ENCODE results near the gene MYH16. TPM values are rescaled to one million over a fixed set of nuclear protein-coding genes. Genes with fewer than 3 reads are reported as not detected.

The MYH16 gene
- total and polyA plus RNA-seq, 4 donors: not detected

DNA sequence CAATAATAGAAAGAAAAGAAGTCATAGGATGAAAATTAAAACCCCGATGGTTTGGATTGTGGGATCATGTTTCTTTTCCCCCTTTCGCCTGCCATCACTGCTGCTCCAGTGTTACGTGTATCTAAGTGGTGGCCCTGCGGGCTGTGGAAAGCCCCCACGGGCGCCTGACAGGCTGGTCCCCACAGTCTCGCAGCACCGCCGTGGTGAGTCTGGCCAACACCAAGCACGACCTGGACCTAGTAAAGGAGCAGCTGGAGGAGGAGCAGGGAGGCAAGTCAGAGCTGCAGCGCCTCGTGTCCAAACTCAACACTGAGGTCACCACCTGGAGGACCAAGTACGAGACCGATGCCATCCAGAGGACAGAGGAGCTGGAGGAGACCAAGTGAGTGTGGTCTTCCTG, 19.5 kb downstream of the MYH16 start:
- WGBS: 96% methylated on average over 14 of the region's 14 CpGs
- H3K36me3 ChIP-seq (ENCODE audit: control insufficient read depth in 4 of 4, insufficient read depth in 3 of 4, low read depth in 1 of 4, low read length in 3 of 4): no peaks in the 10 kb centered on the region
- no peaks in the 10 kb centered on the region for H3K9me3 ChIP-seq (ENCODE audit: control insufficient read depth in 4 of 4, low read length in 3 of 4)
- no peak for DNase-seq (ENCODE audit: low spot score)
- H3K27ac ChIP-seq (ENCODE audit: low read depth in 1 of 2, low read length in 2 of 2): no peak overlapping the region
- H3K27me3 ChIP-seq (ENCODE audit: control insufficient read depth in 4 of 4, insufficient read depth in 4 of 4, low read length in 3 of 4): no peaks in the 10 kb centered on the region
- TF ChIP-seq HNF4G (IDR thresholded peaks at IDR 0.05) (no peak), RAD21 (IDR thresholded peaks at IDR 0.05) (no peak), HNF4A (conservative IDR thresholded peaks at IDR 0.05) (no peak), JUND (IDR thresholded peaks at IDR 0.05) (no peak), EGR1 (IDR thresholded peaks at IDR 0.05; ENCODE audit: low read depth in 2 of 2) (no peak), SP1 (IDR thresholded peaks at IDR 0.05) (no peak), TAF1 (conservative IDR thresholded peaks at IDR 0.05) (no peak), YY1 (IDR thresholded peaks at IDR 0.05) (no peak), NR2F2 (IDR thresholded peaks at IDR 0.05) (no peak), GABPA (IDR thresholded peaks at IDR 0.05 in 1 of 2, conservative IDR thresholded peaks at IDR 0.05 in 1 of 2) (no peak), FOXA1 (IDR thresholded peaks at IDR 0.05) (no peak), FOXA2 (IDR thresholded peaks at IDR 0.05) (no peak), RXRA (IDR thresholded peaks at IDR 0.05) (no peak)
- TF ChIP-seq, protein P1, sequence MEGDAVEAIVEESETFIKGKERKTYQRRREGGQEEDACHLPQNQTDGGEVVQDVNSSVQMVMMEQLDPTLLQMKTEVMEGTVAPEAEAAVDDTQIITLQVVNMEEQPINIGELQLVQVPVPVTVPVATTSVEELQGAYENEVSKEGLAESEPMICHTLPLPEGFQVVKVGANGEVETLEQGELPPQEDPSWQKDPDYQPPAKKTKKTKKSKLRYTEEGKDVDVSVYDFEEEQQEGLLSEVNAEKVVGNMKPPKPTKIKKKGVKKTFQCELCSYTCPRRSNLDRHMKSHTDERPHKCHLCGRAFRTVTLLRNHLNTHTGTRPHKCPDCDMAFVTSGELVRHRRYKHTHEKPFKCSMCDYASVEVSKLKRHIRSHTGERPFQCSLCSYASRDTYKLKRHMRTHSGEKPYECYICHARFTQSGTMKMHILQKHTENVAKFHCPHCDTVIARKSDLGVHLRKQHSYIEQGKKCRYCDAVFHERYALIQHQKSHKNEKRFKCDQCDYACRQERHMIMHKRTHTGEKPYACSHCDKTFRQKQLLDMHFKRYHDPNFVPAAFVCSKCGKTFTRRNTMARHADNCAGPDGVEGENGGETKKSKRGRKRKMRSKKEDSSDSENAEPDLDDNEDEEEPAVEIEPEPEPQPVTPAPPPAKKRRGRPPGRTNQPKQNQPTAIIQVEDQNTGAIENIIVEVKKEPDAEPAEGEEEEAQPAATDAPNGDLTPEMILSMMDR (IDR thresholded peaks at IDR 0.05; ENCODE audit: low read depth, low read length, missing input control): no peak
- TF ChIP-seq, protein P2, sequence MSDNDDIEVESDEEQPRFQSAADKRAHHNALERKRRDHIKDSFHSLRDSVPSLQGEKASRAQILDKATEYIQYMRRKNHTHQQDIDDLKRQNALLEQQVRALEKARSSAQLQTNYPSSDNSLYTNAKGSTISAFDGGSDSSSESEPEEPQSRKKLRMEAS (IDR thresholded peaks at IDR 0.05): no peak
- TF ChIP-seq, protein P3, sequence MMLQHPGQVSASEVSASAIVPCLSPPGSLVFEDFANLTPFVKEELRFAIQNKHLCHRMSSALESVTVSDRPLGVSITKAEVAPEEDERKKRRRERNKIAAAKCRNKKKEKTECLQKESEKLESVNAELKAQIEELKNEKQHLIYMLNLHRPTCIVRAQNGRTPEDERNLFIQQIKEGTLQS (IDR thresholded peaks at IDR 0.05): no peak
- TF ChIP-seq, protein P4, sequence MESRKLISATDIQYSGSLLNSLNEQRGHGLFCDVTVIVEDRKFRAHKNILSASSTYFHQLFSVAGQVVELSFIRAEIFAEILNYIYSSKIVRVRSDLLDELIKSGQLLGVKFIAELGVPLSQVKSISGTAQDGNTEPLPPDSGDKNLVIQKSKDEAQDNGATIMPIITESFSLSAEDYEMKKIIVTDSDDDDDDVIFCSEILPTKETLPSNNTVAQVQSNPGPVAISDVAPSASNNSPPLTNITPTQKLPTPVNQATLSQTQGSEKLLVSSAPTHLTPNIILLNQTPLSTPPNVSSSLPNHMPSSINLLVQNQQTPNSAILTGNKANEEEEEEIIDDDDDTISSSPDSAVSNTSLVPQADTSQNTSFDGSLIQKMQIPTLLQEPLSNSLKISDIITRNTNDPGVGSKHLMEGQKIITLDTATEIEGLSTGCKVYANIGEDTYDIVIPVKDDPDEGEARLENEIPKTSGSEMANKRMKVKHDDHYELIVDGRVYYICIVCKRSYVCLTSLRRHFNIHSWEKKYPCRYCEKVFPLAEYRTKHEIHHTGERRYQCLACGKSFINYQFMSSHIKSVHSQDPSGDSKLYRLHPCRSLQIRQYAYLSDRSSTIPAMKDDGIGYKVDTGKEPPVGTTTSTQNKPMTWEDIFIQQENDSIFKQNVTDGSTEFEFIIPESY (IDR thresholded peaks at IDR 0.05): no peak
- TF ChIP-seq, protein P5, sequence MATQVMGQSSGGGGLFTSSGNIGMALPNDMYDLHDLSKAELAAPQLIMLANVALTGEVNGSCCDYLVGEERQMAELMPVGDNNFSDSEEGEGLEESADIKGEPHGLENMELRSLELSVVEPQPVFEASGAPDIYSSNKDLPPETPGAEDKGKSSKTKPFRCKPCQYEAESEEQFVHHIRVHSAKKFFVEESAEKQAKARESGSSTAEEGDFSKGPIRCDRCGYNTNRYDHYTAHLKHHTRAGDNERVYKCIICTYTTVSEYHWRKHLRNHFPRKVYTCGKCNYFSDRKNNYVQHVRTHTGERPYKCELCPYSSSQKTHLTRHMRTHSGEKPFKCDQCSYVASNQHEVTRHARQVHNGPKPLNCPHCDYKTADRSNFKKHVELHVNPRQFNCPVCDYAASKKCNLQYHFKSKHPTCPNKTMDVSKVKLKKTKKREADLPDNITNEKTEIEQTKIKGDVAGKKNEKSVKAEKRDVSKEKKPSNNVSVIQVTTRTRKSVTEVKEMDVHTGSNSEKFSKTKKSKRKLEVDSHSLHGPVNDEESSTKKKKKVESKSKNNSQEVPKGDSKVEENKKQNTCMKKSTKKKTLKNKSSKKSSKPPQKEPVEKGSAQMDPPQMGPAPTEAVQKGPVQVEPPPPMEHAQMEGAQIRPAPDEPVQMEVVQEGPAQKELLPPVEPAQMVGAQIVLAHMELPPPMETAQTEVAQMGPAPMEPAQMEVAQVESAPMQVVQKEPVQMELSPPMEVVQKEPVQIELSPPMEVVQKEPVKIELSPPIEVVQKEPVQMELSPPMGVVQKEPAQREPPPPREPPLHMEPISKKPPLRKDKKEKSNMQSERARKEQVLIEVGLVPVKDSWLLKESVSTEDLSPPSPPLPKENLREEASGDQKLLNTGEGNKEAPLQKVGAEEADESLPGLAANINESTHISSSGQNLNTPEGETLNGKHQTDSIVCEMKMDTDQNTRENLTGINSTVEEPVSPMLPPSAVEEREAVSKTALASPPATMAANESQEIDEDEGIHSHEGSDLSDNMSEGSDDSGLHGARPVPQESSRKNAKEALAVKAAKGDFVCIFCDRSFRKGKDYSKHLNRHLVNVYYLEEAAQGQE (IDR thresholded peaks at IDR 0.05): no peak
- no peak overlapping the region for H3K4me3 ChIP-seq (ENCODE audit: low read depth in 1 of 3, low read length in 3 of 3)
- no peaks in the 10 kb centered on the region for H3K4me1 ChIP-seq (ENCODE audit: control insufficient read depth in 4 of 4, insufficient read depth in 4 of 4, low read length in 3 of 4)
- no peak overlapping the region for H3K9ac ChIP-seq (ENCODE audit: low read depth in 1 of 2, low read length in 2 of 2)
